Hepatocyte (in vitro differentiated cells): Measurements from ENCODE around the gene HAND2. TPM values are rescaled to one million over a fixed set of nuclear protein-coding genes. Genes with fewer than 3 reads are reported as not detected.
A peak's percentile ranks its signal among the peaks of the same experiment; 100 is the strongest.

ENCODE experiments used
- DNase-seq: peaks from one replicate; pipeline ENCODE4 v3.0.0-alpha.2; 2016; ENCODE audit warnings: low spot score
- H2AFZ ChIP-seq: fragments of 200-600 bp; sonication (generic); 2 replicates; pipeline ENCODE4 v1.6.0; 2016; ENCODE audit warnings: antibody characterized with exemption, mild to moderate bottlenecking
- H3K27ac ChIP-seq: fragments of 200-600 bp; sonication (generic); 2 replicates; pipeline ENCODE4 v1.5.1; 2016; ENCODE audit warnings: mild to moderate bottlenecking
- H3K27me3 ChIP-seq: fragments of 200-600 bp; sonication (generic); 2 replicates; pipeline ENCODE4 v1.6.1; 2016
- H3K36me3 ChIP-seq: fragments of 200-600 bp; sonication (generic); replicated peaks from 2 replicates; pipeline ENCODE4 v1.5.1; 2016; ENCODE audit warnings: low read depth; ENCODE audit not compliant: insufficient read depth
- H3K4me1 ChIP-seq: fragments of 200-600 bp; sonication (generic); 2 replicates; pipeline ENCODE4 v1.5.1; 2016; ENCODE audit warnings: mild to moderate bottlenecking, moderate library complexity; ENCODE audit not compliant: insufficient read depth
- H3K4me2 ChIP-seq: fragments of 200-600 bp; sonication (generic); 2 replicates; pipeline ENCODE4 v1.6.0; 2016
- H3K4me3 ChIP-seq: fragments of 200-600 bp; sonication (generic); 2 replicates; pipeline ENCODE4 v1.5.1; 2016; ENCODE audit warnings: mild to moderate bottlenecking
- H3K79me2 ChIP-seq: fragments of 200-600 bp; sonication (generic); 2 replicates; pipeline ENCODE4 v1.6.0; 2017; ENCODE audit warnings: mild to moderate bottlenecking
- H3K9me2 ChIP-seq: fragments of 200-600 bp; sonication (generic); replicated peaks from 2 replicates; pipeline ENCODE4 v1.6.0; 2017; ENCODE audit warnings: mild to moderate bottlenecking; ENCODE audit not compliant: insufficient read depth
- H3K9me3 ChIP-seq: fragments of 200-600 bp; sonication (generic); 2 replicates; pipeline ENCODE4 v1.5.1; 2016; ENCODE audit warnings: low read depth, mild to moderate bottlenecking
- H4K20me1 ChIP-seq: fragments of 200-600 bp; sonication (generic); 2 replicates; pipeline ENCODE4 v1.6.0; 2016; ENCODE audit warnings: mild to moderate bottlenecking; ENCODE audit not compliant: insufficient read depth, poor library complexity, severe bottlenecking
- CTCF ChIP-seq: fragments of 200-600 bp; sonication (generic); IDR thresholded peaks from 2 replicates; pipeline ENCODE4 v1.5.1; 2016; ENCODE audit warnings: antibody characterized with exemption, mild to moderate bottlenecking; ENCODE audit not compliant: poor library complexity
- EZH2 ChIP-seq: fragments of 200-600 bp; sonication (generic); IDR thresholded peaks from 2 replicates; pipeline ENCODE4 v1.6.1; 2016; ENCODE audit warnings: antibody characterized with exemption, mild to moderate bottlenecking, borderline replicate concordance
- EZH2phosphoT487 ChIP-seq: fragments of 200-600 bp; sonication (generic); IDR thresholded peaks from one replicate; pipeline ENCODE4 v1.6.1; 2018; ENCODE audit warnings: antibody characterized with exemption, mild to moderate bottlenecking, low read depth, moderate library complexity; ENCODE audit not compliant: unreplicated experiment, severe bottlenecking
- WGBS: methylation state at CpG from one replicate; pipeline ENCODE4 v1.1.6; 2016; ENCODE audit warnings: low lambda C conversion rate; ENCODE audit errors: missing lambda C conversion rate; 5-methylcytosine and 5-hydroxymethylcytosine counted together
- polyA plus RNA-seq: library from polyadenylated mRNA; unstranded; fragments of >200 nt; fragmentation: Nextera tagmentation; extraction: Ambion mirVana; gene quantifications from 2 replicates; pipeline ENCODE4 v1.2.1, GENCODE V29; 2016
- total RNA-seq: library from RNA; depleted of rRNA; stranded (reverse); fragments of >200 nt; gene quantifications from 2 replicates; pipeline ENCODE4 v1.2.3, GENCODE V29; 2014

The HAND2 gene
- total and polyA plus RNA-seq, 2 experiments from 2014 or later = 69.7 to 141 TPM

- Histone ChIP-seq H3K79me2 (peaks cover 16% of the 10 kb centered on the region), H3K27me3 (peaks cover 90% of the 10 kb centered on the region), H4K20me1 (no peaks in the 10 kb centered on the region), H2AFZ (peak overlapping the region; percentile 53), H3K27ac (peak overlapping the region; percentile 92), H3K4me2 (peak overlapping the region; percentile 77), H3K36me3 (no peaks in the 10 kb centered on the region), H3K4me1 (peaks cover 37% of the 10 kb centered on the region), H3K9me3 (no peaks in the 10 kb centered on the region), H3K4me3 (peak overlapping the region; percentile 29), H3K9me2 (no peaks in the 10 kb centered on the region)
- peak; percentile 52 for DNase-seq
- TF ChIP-seq EZH2phosphoT487 = peak; percentile 30
- peak; percentile 35 for TF ChIP-seq EZH2
- peak; percentile 6 for TF ChIP-seq CTCF
- 6% methylated on average over 44 of the region's 48 CpGs for WGBS
Observed at GRCh38 chr4:173516621-173517524, 13.2 kb downstream of the HAND2 start.

GRCh38 chr4:173515458-173515857 lies 14.6 kb downstream of the HAND2 start:
- WGBS = 35% methylated on average over 4 of the region's 4 CpGs
- peaks cover 29% of the 10 kb centered on the region for H3K79me2 ChIP-seq
- peaks cover 23% of the 10 kb centered on the region for H3K4me1 ChIP-seq
- no peak overlapping the region for H3K4me3 ChIP-seq
- peak overlapping the region; percentile 92 for H3K27ac ChIP-seq
- H3K9me2 ChIP-seq = no peaks in the 10 kb centered on the region
- H4K20me1 ChIP-seq = no peaks in the 10 kb centered on the region
- H3K27me3 ChIP-seq = peaks cover 89% of the 10 kb centered on the region
- H3K9me3 ChIP-seq = no peaks in the 10 kb centered on the region
- no peak overlapping the region for H2AFZ ChIP-seq
- H3K36me3 ChIP-seq = no peaks in the 10 kb centered on the region
- peak overlapping the region; percentile 77 for H3K4me2 ChIP-seq
- TF ChIP-seq CTCF (no peak), EZH2 (no peak), EZH2phosphoT487 (no peak)
- DNase-seq = peak; percentile 2

GRCh38 chr4:173514641-173515217 lies 15.3 kb downstream of the HAND2 start:
- Histone ChIP-seq H3K27me3 (peaks cover 86% of the 10 kb centered on the region), H2AFZ (no peak overlapping the region), H3K9me3 (no peaks in the 10 kb centered on the region), H3K27ac (no peak overlapping the region), H3K4me3 (no peak overlapping the region), H4K20me1 (no peaks in the 10 kb centered on the region), H3K9me2 (no peaks in the 10 kb centered on the region), H3K36me3 (no peaks in the 10 kb centered on the region), H3K79me2 (peaks cover 31% of the 10 kb centered on the region), H3K4me1 (peaks cover 16% of the 10 kb centered on the region), H3K4me2 (no peak overlapping the region)
- DNase-seq = peak; percentile 1
- WGBS = 41% methylated on average over 4 of the region's 4 CpGs
- TF ChIP-seq EZH2phosphoT487 = no peak
- no peak for TF ChIP-seq CTCF
- TF ChIP-seq EZH2 = no peak
